ENCODE results near the gene TMC8. TPM values are rescaled to one million over a fixed set of nuclear protein-coding genes. Genes with fewer than 3 reads are reported as not detected.
"Not testable (repeated sequence)": the region's sequence is repeated elsewhere in the genome, so short reads cannot be mapped to it uniquely, and the experiment has no call there.

Gene TMC8
- polyA plus RNA-seq, 1 donor from 2014 or later: 0.41 TPM

DNA sequence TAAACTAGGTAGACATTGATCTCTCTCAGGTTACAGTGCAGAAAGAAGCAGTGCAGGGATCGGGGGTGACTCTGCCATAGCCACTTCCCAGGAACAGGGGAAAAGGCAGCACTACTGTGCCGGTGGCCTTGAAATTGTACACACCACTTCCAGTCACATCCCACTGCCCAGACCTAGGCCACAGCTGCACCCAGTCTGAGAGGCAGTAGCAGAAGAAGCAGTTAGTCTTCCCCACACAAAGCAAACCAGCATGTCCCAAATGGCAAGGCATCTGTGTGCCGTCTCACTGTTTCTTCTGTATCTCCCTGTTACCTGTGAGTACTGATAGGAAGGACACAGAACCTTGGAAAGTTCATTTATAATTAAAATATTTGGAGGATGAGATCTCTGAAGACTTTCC is 49.0 kb upstream of the TMC8 start (continued):
- TF ChIP-seq, protein P1, sequence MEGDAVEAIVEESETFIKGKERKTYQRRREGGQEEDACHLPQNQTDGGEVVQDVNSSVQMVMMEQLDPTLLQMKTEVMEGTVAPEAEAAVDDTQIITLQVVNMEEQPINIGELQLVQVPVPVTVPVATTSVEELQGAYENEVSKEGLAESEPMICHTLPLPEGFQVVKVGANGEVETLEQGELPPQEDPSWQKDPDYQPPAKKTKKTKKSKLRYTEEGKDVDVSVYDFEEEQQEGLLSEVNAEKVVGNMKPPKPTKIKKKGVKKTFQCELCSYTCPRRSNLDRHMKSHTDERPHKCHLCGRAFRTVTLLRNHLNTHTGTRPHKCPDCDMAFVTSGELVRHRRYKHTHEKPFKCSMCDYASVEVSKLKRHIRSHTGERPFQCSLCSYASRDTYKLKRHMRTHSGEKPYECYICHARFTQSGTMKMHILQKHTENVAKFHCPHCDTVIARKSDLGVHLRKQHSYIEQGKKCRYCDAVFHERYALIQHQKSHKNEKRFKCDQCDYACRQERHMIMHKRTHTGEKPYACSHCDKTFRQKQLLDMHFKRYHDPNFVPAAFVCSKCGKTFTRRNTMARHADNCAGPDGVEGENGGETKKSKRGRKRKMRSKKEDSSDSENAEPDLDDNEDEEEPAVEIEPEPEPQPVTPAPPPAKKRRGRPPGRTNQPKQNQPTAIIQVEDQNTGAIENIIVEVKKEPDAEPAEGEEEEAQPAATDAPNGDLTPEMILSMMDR (IDR thresholded peaks at IDR 0.05; ENCODE audit: poor library complexity, severe bottlenecking): no peak
- TF ChIP-seq TAF1 (IDR thresholded peaks at IDR 0.05; ENCODE audit: low read depth) (no peak), MXI1 (conservative IDR thresholded peaks at IDR 0.05; ENCODE audit: poor library complexity, severe bottlenecking) (no peak)

DNA sequence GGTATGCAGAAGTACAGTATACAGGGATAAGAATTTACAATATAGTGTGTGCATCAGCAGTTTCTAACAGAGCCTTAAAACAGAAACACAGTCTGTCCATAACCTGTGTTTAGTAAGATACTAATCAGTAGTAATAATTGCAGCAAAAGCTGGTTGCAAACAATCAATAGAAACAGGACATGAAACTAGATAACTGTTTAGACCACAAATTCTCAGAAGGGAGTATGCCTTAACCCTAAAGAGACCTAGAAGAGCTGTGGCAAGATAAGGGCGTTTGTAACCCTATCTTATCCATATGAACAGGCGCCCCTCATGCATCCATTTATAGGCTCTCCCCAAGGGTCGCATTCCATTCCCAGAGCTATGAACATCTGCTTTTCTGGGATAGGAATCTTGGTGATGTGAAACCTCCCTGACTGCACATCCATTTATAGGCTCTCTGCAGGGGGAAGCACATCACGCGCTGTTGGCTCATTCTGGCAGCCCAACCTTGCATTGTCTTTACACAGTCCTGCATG is 48.2 kb upstream of the TMC8 start:
- not testable (repeated sequence) for H3K27ac ChIP-seq (ENCODE audit: low read length)

DNA sequence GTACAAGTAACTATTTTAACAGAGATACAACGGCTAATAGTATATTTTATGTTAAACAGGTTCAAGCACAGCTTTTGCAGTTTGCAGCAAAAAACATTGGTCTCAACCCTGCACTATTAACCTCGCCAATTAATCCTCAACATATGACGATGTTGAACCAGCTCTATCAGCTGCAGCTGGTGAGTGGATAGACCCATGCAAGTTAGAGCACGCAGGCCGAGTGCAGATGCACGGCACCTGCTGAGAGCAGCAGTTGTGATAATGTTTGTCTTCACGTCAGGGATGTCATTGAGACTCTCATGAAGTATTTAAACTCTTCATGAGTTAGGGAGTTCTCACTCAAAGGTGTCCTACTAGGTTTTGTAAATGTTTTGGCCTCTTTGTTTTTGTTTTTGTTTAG is 47.6 kb upstream of the TMC8 start:
- Histone ChIP-seq H3F3A (ENCODE audit: insufficient read depth, low read length, poor library complexity, severe bottlenecking) (no peaks in the 10 kb centered on the region), H3K36me3 (ENCODE audit: insufficient read depth, low read length) (peaks cover 11% of the 10 kb centered on the region), H4K20me1 (ENCODE audit: insufficient read depth) (no peaks in the 10 kb centered on the region), H3K27ac (ENCODE audit: low read length) (no peak overlapping the region), H3K9me3 (ENCODE audit: low read length) (no peaks in the 10 kb centered on the region), H3K4me2 (ENCODE audit: low read length) (no peak overlapping the region), H2AFZ (ENCODE audit: low read depth, low read length) (no peak overlapping the region), H3K9me2 (ENCODE audit: insufficient read depth, low read length) (no peaks in the 10 kb centered on the region), H3K27me3 (ENCODE audit: insufficient read depth, low read depth, low read length) (no peaks in the 10 kb centered on the region), H3K4me3 (ENCODE audit: low read length) (no peak overlapping the region), H3K79me2 (replicated peaks; ENCODE audit: insufficient read depth, low read length) (no peaks in the 10 kb centered on the region), H3K9ac (ENCODE audit: low read length) (no peak overlapping the region)
- TF ChIP-seq POLR2AphosphoS5 (IDR thresholded peaks at IDR 0.05): no peak
- TF ChIP-seq, protein P2, sequence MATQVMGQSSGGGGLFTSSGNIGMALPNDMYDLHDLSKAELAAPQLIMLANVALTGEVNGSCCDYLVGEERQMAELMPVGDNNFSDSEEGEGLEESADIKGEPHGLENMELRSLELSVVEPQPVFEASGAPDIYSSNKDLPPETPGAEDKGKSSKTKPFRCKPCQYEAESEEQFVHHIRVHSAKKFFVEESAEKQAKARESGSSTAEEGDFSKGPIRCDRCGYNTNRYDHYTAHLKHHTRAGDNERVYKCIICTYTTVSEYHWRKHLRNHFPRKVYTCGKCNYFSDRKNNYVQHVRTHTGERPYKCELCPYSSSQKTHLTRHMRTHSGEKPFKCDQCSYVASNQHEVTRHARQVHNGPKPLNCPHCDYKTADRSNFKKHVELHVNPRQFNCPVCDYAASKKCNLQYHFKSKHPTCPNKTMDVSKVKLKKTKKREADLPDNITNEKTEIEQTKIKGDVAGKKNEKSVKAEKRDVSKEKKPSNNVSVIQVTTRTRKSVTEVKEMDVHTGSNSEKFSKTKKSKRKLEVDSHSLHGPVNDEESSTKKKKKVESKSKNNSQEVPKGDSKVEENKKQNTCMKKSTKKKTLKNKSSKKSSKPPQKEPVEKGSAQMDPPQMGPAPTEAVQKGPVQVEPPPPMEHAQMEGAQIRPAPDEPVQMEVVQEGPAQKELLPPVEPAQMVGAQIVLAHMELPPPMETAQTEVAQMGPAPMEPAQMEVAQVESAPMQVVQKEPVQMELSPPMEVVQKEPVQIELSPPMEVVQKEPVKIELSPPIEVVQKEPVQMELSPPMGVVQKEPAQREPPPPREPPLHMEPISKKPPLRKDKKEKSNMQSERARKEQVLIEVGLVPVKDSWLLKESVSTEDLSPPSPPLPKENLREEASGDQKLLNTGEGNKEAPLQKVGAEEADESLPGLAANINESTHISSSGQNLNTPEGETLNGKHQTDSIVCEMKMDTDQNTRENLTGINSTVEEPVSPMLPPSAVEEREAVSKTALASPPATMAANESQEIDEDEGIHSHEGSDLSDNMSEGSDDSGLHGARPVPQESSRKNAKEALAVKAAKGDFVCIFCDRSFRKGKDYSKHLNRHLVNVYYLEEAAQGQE (IDR thresholded peaks at IDR 0.05; ENCODE audit: borderline replicate concordance): no peak
- no peak for TF ChIP-seq EZH2 (IDR thresholded peaks at IDR 0.05; ENCODE audit: borderline replicate concordance, insufficient read depth, low read length, poor library complexity, severe bottlenecking)
- no peak for TF ChIP-seq RAD21 (conservative IDR thresholded peaks at IDR 0.05)
- TF ChIP-seq SMC3 (conservative IDR thresholded peaks at IDR 0.05; ENCODE audit: poor library complexity): no peak
- TF ChIP-seq, protein P1 (IDR thresholded peaks at IDR 0.05; ENCODE audit: poor library complexity, severe bottlenecking): no peak
- no peak for TF ChIP-seq EP300 (conservative IDR thresholded peaks at IDR 0.05; ENCODE audit: poor library complexity, severe bottlenecking)
- TF ChIP-seq TAF1 (IDR thresholded peaks at IDR 0.05; ENCODE audit: low read depth): no peak
- TF ChIP-seq MXI1 (conservative IDR thresholded peaks at IDR 0.05; ENCODE audit: poor library complexity, severe bottlenecking): no peak

More for the DNA sequence above, 48.2 kb upstream of the TMC8 start:
- H3K27me3 ChIP-seq (ENCODE audit: insufficient read depth, low read depth, low read length); H3F3A ChIP-seq (ENCODE audit: insufficient read depth, low read length, poor library complexity, severe bottlenecking); H3K9me2 ChIP-seq (ENCODE audit: insufficient read depth, low read length); H3K4me2 ChIP-seq (ENCODE audit: low read length); H3K9ac ChIP-seq (ENCODE audit: low read length); H3K4me3 ChIP-seq (ENCODE audit: low read length); H3K9me3 ChIP-seq (ENCODE audit: low read length); H4K20me1 ChIP-seq (ENCODE audit: insufficient read depth); H3K79me2 ChIP-seq (replicated peaks; ENCODE audit: insufficient read depth, low read length); H2AFZ ChIP-seq (ENCODE audit: low read depth, low read length): not testable (repeated sequence)
- peaks cover 12% of the 10 kb centered on the region for H3K36me3 ChIP-seq (ENCODE audit: insufficient read depth, low read length)

Data from neural cell (in vitro differentiated cells).